HuH-7 (cell line): ENCODE data around the gene SLC7A7.
A peak's percentile ranks its signal among the peaks of the same experiment; 100 is the strongest.
"Not testable (repeated sequence)": the region's sequence is repeated elsewhere in the genome, so short reads cannot be mapped to it uniquely, and the experiment has no call there.

Experiments used
- DNase-seq: peaks from one replicate; pipeline ENCODE4 v3.0.0; 2011; ENCODE audit warnings: low spot score

SLC7A7 gene

DNA sequence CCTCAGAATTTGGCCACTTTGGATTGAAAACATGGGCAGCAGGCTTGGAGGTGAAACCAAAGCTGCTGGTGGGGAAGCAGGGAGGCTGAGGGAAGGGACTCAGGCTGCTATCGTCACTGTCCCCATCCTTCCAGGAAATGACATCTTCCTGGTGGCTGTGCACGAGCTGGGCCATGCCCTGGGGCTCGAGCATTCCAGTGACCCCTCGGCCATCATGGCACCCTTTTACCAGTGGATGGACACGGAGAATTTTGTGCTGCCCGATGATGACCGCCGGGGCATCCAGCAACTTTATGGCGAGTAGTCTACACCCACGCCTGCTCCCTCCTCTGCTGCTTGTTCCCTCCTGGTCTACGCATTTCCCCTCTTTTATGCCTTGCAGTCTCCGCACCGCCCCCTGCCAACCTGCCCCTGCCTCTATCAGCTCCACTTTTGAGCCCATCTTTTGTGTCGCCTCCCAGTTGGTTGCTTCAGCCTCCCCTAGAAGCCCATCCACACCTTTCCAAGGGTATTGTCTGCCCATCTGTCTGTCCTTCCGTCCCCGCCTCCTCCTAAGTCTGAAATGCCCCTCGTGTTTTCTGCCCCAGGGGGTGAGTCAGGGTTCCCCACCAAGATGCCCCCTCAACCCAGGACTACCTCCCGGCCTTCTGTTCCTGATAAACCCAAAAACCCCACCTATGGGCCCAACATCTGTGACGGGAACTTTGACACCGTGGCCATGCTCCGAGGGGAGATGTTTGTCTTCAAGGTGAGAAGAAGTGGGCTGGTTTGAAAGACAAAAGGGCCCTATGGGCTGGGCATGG lies 28.1 kb upstream of the SLC7A7 start:
- no peak for DNase-seq

DNA sequence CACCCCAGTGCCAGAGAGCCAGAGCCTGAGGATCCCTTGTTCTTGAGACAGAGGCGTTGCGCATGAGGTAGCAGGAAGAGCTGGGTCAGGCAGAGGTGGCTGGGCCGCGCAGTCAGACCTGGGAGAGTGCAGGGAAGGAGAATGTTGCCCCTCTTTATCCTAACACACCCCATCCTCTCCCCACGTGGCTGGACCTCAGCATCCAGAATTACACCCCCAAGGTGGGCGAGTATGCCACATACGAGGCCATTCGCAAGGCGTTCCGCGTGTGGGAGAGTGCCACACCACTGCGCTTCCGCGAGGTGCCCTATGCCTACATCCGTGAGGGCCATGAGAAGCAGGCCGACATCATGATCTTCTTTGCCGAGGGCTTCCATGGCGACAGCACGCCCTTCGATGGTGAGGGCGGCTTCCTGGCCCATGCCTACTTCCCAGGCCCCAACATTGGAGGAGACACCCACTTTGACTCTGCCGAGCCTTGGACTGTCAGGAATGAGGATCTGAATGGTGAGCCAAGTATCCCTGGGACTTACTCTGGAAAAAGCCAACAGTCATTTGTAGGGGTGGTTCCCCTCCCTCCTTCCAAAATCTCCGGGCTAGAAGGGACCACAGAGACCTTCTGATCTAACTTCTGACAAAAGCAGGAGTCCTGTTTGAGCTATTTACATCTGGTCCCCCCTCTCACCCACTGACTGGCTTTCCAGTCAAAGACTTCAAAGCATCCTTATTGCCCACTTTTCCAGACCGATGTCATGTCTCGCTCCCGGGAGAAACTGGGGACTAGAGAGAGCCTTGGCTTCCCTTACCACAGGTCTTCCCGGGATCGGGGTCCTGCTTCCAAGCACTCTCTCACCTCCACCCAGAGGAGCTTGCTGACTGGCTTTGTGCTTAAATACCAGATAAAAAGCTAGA lies 27.2 kb upstream of the SLC7A7 start:
- no peak for DNase-seq

DNA sequence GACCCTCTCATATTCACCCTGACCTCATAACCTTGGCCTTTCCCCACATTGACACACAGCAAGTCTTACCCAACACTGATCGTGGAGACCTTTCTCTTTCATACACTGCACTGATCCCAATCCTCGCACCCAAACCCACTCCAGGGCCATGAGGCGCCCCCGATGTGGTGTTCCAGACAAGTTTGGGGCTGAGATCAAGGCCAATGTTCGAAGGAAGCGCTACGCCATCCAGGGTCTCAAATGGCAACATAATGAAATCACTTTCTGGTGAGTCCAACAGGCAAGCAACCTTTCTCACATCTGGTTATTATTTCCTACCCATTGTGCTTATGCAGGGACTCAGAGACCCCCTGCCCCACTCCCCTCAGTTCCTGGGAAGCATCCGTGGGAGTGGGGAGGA lies 26.5 kb upstream of the SLC7A7 start:
- no peak for DNase-seq

DNA sequence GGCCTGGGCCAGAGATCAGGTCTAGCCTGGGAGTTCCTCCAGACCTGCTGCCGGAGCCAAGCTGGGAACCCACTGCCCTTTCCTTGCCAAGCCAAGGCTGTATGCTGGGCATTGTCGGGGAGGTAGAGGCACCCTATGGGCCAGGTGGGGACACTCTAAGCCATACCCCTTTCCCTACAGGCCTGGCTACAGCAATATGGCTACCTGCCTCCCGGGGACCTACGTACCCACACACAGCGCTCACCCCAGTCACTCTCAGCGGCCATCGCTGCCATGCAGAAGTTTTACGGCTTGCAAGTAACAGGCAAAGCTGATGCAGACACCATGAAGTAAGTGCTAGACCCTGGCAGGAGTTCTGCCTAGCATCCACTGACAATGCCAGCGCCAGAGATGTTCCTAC lies 26.1 kb upstream of the SLC7A7 start:
- DNase-seq, result no peak

DNA sequence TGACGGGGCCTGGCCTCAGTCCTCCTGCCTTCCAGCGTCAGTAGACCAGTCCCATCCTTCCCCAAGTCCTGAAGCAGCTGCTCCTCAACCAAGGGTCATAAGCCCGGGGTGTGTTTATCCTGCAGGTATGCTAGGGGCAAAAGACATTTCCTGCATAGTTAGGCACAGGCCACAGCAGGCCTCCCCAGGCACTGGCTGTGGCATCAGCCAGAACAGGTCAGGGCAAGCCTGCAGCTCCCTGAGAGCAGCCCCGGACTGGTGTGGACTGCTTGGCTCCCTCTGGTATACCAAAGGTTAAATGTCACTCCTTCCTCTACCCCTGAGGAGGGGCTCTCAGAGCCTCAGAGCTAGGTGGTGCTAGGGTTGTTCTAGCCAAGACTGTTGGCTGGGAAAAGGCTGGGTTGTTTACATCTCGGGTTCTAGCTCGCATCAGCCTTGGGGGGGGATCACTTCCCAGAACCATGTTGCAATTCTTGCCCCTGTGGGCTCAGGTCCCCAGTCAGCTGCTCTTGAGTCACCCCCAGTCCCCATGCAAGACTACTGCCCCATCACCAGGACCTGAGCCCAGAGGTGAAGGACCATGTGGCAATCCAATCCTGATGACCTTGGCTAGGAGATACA lies 24.0 kb upstream of the SLC7A7 start:
- peak; percentile 10 for DNase-seq

DNA sequence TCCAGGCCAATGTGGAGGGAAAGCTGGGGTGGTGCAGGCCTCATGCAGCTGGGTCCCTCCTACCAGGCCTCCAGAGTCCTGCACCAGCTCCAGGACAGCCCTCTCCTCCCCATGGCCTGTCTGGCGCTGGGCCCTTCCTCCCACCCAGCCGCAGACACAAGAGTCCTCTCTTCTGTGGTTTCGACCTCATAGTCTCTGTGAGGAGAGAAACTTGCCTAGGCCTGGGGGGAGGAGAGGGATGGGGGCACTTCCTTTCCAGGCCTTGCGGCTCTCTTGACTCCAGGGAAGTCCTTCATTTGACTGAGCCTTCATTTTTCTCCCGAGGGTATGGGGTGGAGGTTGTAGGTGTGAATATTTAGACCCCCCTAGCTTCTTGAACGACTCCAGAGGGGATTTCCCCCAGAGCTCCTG lies 23.4 kb upstream of the SLC7A7 start:
- DNase-seq, result peak; percentile 14

DNA sequence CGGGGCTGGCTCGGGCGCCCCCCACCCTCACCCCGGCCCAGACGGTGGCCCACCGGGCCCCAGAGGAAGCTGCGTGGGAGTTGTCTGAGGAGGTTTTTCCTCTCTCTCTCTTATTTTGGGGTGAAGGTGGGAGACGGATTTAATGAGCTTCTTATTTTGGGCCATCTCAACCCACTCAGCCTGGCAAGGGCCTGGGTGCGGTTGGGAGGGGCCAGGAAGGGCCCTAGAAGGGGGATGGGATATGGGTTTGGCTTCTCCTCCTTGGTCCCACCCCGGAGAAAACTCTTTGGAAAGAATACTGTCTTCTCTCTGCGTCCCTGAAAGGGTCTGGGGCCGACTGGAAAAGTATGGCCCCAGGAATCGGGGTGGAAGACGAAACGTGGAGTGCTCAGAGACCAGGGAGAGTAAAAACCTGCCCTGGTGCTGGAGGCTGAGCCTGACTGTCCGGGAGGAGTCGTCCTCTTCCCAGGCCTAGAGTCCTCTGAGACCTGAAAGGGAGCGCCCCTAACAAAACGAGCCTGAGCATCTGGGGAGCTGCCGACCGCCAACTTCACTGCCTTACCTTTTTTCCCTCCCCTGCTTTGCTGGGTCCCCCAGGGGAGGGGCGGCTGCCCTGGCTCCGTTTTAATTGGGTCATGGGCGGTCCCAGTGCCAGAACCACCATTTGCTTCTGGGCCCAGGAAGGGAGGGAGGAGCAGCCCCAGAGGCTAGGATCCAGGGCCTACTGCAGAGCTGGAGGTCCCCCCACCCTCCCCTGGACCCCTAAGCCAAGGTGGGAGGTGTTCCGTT lies 22.7 kb upstream of the SLC7A7 start:
- peak; percentile 30 for DNase-seq

DNA sequence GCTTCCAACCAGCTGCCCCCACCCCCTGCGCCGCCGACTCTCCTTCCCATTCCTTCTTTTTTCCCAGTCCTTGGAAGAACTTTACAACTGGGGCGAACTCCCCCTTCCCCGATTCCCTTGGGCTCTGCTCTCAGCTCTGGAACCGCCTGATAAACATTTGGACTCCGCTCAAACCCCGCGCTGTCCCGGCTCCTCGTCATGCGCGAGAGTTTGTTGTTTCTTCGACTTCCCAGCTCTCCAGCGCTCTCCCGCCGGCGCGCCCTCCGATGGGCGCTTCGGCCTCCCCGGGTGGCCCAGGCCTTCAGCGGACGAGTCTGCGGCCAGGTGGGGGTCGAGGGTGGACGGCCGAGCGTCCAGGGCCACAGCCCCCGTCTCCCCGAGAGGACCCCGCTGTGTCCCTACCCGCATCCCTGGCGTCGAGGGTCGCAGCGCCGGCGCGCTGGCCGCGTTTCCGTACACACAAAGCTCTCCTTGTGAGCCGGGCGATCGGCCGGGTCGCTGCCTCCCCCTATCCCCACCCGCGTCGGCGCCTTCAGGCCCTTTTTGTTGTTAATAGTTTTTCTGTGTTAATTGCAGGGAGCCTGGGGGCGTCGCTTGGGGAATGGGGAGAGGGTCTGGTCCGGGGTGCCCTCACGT lies 22.0 kb upstream of the SLC7A7 start:
- peak; percentile 73 for DNase-seq

DNA sequence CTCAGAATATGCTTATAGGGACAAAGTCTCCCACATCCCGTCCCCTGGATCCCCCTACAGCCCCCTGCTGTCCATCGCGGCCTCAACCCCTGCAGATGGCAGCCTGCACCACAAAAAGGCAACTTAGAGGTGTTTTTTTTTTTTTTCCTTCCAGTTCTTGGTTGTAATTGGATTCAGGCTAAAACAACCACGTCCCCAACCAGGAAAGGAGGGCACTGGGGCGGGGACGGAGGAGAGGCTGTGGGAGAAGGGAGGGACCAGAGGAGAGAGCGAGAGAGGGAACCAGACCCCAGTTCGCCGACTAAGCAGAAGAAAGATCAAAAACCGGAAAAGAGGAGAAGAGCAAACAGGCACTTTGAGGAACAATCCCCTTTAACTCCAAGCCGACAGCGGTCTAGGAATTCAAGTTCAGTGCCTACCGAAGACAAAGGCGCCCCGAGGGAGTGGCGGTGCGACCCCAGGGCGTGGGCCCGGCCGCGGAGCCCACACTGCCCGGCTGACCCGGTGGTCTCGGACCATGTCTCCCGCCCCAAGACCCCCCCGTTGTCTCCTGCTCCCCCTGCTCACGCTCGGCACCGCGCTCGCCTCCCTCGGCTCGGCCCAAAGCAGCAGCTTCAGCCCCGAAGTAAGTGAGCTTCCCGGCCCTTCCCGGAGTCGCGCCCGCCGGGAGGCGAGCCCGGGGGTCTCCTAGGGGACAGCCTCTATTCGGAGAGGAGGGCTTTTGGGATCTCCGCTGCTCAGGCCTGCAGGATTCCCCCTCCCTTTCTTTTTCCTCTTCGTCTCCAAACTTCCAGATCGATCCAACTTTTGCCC lies 21.3 kb upstream of the SLC7A7 start, which contains the start of gene MMP14:
TSS of gene MMP14 (plus strand) at position 285 of the 813 bp plus-strand sequence. CDS start at position 518, 233 bp downstream.
- DNase-seq, result peak; percentile 90

DNA sequence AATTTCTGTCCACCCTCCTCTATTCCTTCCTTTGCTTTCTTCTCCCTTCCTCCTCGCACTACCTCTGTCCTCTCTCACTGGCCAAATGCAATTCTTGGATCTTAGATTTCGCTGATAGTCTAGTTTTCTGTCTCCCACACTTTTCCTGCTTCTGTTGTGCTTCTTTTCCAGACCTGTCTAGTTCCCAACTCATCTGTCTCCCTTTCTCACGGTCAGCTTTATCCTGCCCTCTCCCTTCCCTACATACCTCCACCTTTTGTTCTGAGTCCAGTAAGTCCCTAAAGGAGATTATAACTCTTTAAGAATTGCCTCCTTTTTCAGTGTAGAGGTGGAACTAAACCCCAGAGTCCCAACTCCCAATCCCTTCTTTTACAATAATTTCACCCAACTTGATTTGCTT lies 20.3 kb upstream of the SLC7A7 start:
- no peak for DNase-seq

DNA sequence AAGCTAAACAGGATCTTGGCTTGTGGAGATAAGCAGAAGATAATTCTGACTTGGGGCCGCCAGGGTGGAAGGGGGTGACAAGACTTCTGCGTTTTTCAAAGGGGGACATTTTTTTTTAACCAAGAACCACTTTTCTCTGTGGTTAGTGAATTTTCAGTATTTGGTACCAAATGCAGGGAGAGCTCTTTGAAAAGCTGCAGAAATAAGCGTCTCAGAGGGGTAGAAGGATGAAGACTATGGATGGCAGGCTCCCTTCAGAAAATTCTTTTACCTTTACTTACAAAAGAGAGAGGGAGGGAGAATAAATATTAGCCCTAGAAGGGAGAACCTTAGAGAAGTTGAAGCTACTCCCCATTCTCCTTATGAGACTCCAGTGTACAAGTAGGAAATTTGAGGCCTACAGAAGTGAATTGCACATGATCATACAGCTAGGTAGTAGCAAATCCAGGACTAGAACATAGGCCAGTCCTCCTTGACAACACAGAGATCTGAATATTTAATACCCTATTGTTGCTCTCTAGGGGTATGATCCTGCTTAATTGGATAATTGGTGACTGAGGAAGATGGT lies 15.3 kb upstream of the SLC7A7 start:
- no peak for DNase-seq

DNA sequence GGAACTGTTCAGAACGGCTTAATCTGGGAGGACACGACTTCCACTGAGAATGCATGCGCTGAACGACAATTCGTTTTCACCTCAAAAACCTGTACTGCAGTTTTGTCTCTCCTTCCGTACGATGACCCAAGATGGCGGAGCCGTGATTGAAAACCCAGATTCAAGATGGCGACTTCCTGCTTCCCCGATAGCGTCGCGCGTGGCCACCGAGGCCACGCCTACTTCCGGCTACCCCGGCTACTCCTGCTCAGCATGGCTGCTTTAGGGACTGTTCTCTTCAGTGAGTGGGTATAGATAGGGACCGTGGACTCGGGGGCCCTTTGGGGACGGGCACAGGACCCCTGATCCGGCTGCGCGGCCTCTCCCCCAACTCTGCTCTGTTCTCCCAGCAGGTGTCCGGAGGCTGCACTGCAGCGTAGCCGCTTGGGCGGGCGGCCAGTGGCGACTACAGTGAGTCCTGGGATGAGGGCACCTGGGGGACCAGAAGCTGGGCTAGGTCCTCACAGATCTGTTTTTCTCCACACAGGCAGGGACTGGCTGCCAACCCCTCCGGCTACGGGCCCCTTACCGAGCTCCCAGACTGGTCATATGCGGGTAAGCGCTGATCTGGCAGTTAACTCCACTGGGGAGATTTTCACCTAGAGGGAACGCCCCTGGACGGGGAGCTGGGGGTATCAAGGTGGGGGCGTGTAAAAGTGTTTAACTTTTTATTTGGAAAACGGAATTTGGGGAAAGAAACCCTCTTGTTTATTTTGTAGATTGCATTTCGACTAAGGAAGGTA lies 14.6 kb upstream of the SLC7A7 start, which contains the start of gene MRPL52:
TSS of gene MRPL52 (plus strand) at position 227 of the 782 bp plus-strand sequence. CDS start at position 253, 26 bp downstream.
- peak; percentile 90 for DNase-seq

DNA sequence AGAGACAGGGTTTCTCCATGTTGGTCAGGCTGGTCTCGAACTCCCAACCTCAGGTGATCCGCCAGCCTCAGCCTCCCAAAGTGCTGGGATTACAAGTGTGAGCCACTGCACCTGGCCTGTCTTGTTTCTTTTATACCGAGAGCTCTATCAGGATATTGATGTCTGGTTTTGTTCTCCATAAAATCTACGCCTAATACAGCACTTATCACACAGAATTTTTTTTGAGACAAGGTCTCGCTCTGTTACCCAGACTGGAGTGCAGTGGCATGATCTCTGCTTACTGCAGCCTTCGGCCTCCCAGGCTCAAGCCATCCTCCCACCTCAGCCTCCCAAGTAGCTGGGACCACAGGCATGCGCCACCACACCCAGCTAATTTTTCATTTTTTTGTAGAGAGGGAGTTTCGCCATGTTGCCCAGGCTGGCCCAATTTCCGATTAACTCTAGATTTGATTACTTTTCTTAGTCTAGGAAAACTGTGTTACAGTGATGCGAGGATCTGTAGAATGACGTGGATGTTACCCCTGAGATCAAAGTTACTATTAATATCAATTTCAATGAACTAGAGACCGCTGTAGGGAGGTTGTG lies 13.9 kb upstream of the SLC7A7 start:
- DNase-seq, result not testable (repeated sequence)

DNA sequence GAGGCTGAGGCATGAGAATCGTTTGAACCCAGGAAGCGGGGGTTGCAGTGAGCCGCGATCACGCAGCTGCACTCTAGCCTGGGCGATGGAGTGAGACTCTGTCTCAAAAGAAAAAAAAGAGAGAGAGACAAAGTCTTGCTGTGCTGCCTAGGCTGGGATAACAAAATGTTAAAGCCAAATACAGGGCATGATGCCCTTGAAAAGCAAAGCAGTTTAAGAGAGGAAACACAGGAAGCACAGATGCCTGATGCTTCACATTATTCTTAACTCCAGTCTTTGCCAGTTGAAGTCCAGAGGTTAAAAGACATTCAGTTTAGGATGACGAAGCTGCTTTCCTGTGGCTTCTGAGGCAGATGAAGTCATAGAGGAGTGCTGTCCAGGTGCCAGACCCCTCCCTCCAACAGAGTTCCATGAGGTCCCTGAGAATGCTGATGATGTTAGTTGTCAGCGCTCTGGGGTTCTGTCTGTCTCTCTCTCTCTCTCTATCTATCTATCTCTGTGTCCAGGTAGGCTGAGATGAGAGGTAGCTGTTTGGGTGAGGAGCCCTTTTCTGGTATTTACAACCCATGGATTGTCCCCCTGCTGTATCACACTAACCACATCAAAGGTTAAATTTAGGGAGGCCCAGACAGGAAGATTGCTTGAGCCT lies 9.6 kb upstream of the SLC7A7 start:
- no peak for DNase-seq

DNA sequence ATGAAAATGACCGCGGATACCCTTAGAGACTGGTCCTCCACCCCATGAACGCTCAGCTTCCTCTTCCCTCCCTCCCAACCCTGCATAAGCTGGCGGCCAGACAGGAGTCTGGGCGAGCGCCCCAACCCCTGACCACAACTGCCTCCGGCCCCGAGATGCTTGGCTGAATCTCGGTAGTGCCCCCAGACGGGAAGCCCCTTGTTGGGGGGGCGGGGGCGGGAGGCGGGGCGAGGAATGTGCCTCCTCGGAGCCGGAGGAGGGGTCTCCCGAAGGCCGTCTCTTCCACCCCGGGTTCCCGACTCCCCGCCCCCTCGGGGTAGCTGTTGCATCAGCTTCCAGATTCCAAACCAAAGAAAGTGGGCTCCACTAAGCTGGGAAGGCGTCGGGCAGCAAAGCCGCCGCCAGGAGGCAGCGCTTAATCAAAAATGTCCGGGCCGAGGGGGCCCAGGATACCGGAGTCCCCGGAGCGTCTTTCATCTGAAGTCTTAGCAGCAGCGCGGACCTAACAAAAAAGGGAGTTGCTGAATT lies 7.4 kb upstream of the SLC7A7 start:
- DNase-seq, result peak; percentile 73

DNA sequence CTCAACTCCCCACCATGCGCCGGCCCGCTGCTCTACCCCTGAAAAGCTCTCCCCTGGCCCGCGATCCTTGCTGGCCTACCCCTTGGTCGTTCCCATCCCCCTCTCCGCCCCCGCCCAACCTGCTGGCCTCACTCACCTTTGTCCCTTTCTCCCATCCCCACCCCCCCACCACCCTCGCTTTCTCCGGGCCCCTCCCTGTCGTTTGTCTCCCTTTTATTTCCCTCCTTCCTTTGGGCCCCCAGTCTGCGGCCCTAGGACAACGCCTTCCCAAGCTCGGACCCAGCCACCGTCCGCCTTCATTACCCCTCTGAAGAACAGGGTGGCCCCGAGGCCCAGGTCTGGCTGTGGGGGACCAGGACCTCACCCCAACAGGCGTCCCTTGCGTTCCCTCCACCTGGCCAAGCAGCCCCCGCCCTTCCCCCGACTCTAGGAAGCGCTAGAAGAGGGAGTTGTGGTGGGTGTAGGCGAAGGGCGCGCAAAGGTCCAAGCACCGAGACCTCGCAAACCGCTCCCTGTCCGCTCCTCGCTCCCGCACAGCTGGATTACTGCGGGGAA lies 6.9 kb upstream of the SLC7A7 start:
- no peak for DNase-seq

DNA sequence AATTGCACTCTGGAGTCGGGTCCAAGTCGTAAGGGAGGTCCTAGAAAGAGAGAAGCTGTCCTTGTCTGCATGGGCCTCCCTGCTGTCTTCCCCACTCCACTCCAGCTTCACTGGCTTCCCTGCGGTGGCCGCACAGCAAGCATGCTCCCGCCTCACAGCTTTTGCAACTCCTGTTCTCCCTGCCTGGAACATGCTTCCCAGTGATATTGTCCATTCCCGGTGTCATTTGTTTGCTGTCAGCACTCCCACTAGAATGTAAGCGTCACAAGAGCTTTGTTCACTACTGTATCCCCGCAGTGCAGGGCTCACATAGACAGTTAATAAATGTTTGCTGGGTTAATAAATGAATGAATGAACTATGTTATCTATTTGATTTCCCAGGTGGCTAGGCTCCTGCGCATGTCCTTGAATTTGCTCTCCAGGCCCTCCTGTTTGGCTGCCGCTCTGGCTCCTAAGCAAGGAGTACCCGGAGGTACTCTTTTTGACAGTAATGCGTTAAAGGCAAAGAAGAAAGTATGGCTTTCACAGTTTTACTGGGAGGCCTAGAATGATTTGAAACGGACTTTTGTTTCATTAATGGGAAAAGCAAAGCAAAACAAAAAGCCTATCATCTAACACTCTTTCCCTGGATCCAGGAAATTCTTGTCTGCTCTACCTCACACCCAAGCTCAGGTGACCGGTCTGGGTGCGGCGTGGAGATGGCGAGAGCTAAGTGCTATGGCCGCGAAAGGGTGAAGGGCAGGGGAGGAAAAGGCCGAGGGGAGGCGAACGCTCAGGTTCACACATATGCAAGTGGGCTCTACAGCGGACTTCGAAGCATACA lies 6.2 kb upstream of the SLC7A7 start:
- DNase-seq, result no peak
